Measurements from ENCODE around the gene CSKMT. TPM values are rescaled to one million over a fixed set of nuclear protein-coding genes. Genes with fewer than 3 reads are reported as not detected.
"Not testable (repeated sequence)": the region's sequence is repeated elsewhere in the genome, so short reads cannot be mapped to it uniquely, and the experiment has no call there.

Gene CSKMT
- polyA plus RNA-seq, 1 experiment, result 6.6 TPM

DNA sequence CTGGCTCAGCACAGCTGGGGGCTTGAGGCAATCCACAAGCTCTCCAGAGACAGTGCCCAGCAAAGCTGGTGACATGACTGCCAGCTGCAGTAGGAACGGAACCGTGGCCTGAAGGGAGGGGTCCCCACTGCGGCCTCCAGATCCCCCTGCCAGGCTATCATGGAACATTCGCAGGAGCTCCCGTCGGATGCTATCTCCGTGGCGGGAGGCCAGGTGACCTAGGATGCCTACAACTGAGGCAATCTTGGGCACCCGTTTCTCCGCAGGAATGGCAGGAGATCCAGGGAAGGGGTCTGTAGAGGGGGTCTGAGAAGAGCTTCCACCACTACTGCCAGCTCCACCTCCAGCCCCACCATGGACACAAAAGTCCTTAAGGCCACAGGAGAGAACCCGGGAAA lies 16.1 kb upstream of the CSKMT start:
- Histone ChIP-seq H3K27me3 (ENCODE audit: control insufficient read depth, insufficient read depth, low read length) (no peaks in the 10 kb centered on the region), H3K36me3 (ENCODE audit: control insufficient read depth, insufficient read depth, low read length) (peaks cover 23% of the 10 kb centered on the region), H3K4me3 (ENCODE audit: low read depth, low read length) (no peak overlapping the region)
- ChIA-PET POLR2A (no interaction called here), CTCF (interaction anchor here (1.1 to 1.8 kb wide), 3 partner anchors 16 to 254 kb away, joined by 3 to 4 read pairs (median 3); no protein-coding TSS in a partner anchor)
- TF ChIP-seq, protein P1, sequence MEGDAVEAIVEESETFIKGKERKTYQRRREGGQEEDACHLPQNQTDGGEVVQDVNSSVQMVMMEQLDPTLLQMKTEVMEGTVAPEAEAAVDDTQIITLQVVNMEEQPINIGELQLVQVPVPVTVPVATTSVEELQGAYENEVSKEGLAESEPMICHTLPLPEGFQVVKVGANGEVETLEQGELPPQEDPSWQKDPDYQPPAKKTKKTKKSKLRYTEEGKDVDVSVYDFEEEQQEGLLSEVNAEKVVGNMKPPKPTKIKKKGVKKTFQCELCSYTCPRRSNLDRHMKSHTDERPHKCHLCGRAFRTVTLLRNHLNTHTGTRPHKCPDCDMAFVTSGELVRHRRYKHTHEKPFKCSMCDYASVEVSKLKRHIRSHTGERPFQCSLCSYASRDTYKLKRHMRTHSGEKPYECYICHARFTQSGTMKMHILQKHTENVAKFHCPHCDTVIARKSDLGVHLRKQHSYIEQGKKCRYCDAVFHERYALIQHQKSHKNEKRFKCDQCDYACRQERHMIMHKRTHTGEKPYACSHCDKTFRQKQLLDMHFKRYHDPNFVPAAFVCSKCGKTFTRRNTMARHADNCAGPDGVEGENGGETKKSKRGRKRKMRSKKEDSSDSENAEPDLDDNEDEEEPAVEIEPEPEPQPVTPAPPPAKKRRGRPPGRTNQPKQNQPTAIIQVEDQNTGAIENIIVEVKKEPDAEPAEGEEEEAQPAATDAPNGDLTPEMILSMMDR (IDR thresholded peaks at IDR 0.05; ENCODE audit: insufficient read depth, low read depth, low read length), result no peak
- no peak for DNase-seq (ENCODE audit: low read depth)

DNA sequence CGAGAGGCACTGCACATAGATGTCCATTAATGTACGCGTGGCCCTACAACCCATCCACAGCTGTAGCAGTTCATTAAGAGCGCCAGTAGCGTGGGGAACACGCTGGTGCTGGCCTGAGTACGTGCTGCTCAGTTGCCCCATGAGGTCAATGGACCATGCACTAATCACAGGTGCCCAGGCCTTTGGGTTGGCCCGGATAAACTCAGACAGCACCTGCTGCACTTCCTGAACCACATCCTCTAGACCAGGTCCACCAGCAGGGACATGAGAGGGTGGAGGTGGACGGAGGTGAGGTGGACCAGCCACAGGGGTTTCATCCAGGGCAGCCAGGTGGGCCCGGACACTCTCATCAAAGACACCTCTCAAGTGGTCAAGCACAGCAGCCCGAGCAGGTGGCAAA lies 15.6 kb upstream of the CSKMT start:
- CTCF ChIA-PET, result interaction anchor here (1.1 to 1.8 kb wide), 3 partner anchors 15 to 255 kb away, joined by 3 to 4 read pairs (median 3); no protein-coding TSS in a partner anchor
- Histone ChIP-seq H3K36me3 (ENCODE audit: control insufficient read depth, insufficient read depth, low read length) (peaks cover 18% of the 10 kb centered on the region), H3K4me3 (ENCODE audit: low read depth, low read length) (no peak overlapping the region), H3K27me3 (ENCODE audit: control insufficient read depth, insufficient read depth, low read length) (no peaks in the 10 kb centered on the region)
- POLR2A ChIA-PET, result no interaction called here
- no peak for DNase-seq (ENCODE audit: low read depth)
- TF ChIP-seq, protein P1 (IDR thresholded peaks at IDR 0.05; ENCODE audit: insufficient read depth, low read depth, low read length), result no peak

DNA sequence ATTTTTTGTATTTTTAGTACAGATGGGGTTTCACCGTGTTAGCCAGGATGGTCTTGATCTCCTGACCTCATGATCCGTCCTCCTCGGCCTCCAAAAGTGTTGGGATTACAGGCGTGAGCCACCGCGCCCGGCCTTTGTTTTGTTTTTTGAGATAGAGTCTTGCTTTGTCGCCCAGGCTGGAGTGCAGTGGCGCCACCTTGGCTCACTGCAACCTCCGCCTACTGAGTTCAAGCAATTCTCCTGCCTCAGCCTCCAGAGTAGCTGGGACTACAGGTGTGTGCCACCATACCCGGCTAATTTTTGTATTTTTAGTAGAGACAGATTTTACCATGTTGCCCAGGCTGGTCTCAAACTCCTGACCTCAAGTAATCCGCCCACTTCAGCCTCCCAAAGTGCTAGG lies 14.8 kb upstream of the CSKMT start:
- H3K4me3 ChIP-seq (ENCODE audit: low read depth, low read length); DNase-seq (ENCODE audit: low read depth); H3K27me3 ChIP-seq (ENCODE audit: control insufficient read depth, insufficient read depth, low read length); POLR2A ChIA-PET; CTCF ChIA-PET: not testable (repeated sequence)
- peaks cover 18% of the 10 kb centered on the region for H3K36me3 ChIP-seq (ENCODE audit: control insufficient read depth, insufficient read depth, low read length)

DNA sequence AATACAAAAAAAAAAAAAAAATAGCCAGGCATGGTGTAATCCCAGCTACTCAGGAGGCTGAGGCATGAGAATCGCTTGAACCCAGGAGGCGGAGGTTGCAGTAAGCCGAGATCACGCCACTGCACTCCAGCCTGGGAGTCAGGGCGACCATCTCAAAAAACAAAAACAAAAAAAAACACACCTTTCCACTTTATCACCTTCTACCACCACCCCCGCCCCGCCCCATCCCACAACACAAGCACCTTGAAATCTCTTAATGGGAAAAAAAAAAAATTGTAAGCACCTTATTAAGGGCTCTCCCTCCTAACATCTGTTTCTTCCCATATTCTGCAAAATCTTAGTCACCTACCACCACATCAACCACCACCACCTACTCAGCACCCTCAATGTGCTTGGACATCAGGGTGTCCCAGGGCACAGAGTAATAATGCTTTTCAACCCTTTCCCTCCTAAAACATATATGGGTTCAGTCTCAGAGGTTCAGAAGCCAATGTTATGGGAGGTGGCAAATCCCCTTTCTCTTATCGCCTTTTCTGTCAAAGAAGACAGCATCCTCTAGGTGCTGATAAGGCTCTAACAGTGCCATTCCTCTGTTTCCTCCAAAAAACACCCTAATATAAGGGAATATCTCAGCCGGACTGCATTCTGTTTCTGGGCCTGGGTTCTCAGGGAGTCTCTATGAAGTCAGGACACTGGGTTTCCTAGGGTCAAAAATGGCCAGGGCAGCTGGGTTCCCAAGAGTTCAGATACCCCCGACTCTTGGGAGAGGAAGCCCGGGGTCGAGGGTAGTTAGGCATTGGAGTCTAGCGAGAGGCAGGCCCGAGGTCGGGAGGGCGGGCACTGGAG lies 12.7 kb upstream of the CSKMT start:
- H3K27me3 ChIP-seq (ENCODE audit: control insufficient read depth, insufficient read depth, low read length), result no peaks in the 10 kb centered on the region
- CTCF ChIA-PET, result interaction anchor here (0.9 to 1.0 kb wide), 3 partner anchors 13 to 60 kb away, joined by 4 to 7 read pairs (median 5); partner anchors contain the start of genes C11orf98 and CSKMT
- peak overlapping the region; percentile 61 for H3K4me3 ChIP-seq (ENCODE audit: low read depth, low read length)
- no peak for DNase-seq (ENCODE audit: low read depth)
- POLR2A ChIA-PET, result interaction anchor here (0.6 to 1.0 kb wide), 4 partner anchors 13 to 1665 kb away, joined by 4 to 10 read pairs (median 6); partner anchors contain the start of genes B3GAT3, C11orf98, CSKMT and PRDX5
- peaks cover 18% of the 10 kb centered on the region for H3K36me3 ChIP-seq (ENCODE audit: control insufficient read depth, insufficient read depth, low read length)
- TF ChIP-seq, protein P1 (IDR thresholded peaks at IDR 0.05; ENCODE audit: insufficient read depth, low read depth, low read length), result no peak

DNA sequence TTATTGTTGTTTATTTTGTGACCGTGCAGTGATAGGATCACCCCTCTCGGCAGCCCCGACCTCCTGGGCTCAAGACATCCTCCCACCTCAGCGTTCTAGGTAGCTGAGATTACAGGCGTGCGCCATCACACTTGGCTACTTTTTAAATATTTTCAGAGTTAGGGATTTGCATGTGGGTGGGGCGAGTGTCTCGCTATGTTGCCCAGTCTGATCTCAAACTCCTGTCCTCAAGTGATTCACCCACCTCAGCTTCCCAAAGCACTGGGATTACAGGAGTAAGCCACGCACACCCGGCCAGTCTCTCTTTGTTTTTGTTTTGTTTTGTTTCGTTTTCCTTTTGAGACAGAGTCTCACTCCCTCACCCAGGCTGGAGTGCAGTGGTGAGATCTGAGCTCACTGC lies 10.8 kb upstream of the CSKMT start:
- Histone ChIP-seq H3K27me3 (ENCODE audit: control insufficient read depth, insufficient read depth, low read length) (no peaks in the 10 kb centered on the region), H3K36me3 (ENCODE audit: control insufficient read depth, insufficient read depth, low read length) (peaks cover 5% of the 10 kb centered on the region), H3K4me3 (ENCODE audit: low read depth, low read length) (no peak overlapping the region)
- ChIA-PET POLR2A (no interaction called here), CTCF (interaction anchor here (0.5 to 1.9 kb wide), 3 partner anchors 10 to 118 kb away, joined by 3 to 4 read pairs (median 3); partner anchors contain the start of gene TUT1)
- TF ChIP-seq, protein P1 (IDR thresholded peaks at IDR 0.05; ENCODE audit: insufficient read depth, low read depth, low read length), result no peak
- DNase-seq (ENCODE audit: low read depth), result no peak

Measured in BJ (cell line).